Measurements from ENCODE around the gene TNFAIP8L2.

GRCh38 chr1:151146072-151146411 is 10.4 kb upstream of the TNFAIP8L2 start:
- TF ChIP-seq ISL1 (CRISPR knock-in tag; IDR thresholded peaks at IDR 0.05) (no peak), CSDC2 (CRISPR knock-in tag; IDR thresholded peaks at IDR 0.05) (no peak), PATZ1 (CRISPR knock-in tag; IDR thresholded peaks at IDR 0.05; ENCODE audit: borderline replicate concordance) (no peak), OSR1 (CRISPR knock-in tag; IDR thresholded peaks at IDR 0.05) (no peak), ZFP30 (CRISPR knock-in tag; IDR thresholded peaks at IDR 0.05) (no peak), ARNTL (CRISPR knock-in tag; IDR thresholded peaks at IDR 0.05; ENCODE audit: borderline replicate concordance, low read depth) (no peak), TCF4 (CRISPR knock-in tag; IDR thresholded peaks at IDR 0.05; ENCODE audit: borderline replicate concordance) (no peak), TOX (CRISPR knock-in tag; IDR thresholded peaks at IDR 0.05; ENCODE audit: borderline replicate concordance) (no peak), ZNF565 (CRISPR knock-in tag; conservative IDR thresholded peaks at IDR 0.05; ENCODE audit: low read depth) (no peak)

All from SK-N-SH treated with all-trans-retinoic acid at 6 μM for 48 hours (cell line).